ENCODE results near the gene SH3BP5. TPM values are rescaled to one million over a fixed set of nuclear protein-coding genes. Genes with fewer than 3 reads are reported as not detected.

The SH3BP5 gene
- polyA plus RNA-seq, 1 of the 3 experiments (the other 2 are of a cell fraction) = 29.5 TPM

- CTCF ChIA-PET = interaction anchor here (1.1 kb wide), 1 partner anchor 16 kb away, joined by 3 read pairs; no protein-coding TSS in a partner anchor
- peak overlapping the region; percentile 45 for H3K4me2 ChIP-seq
- POLR2A ChIA-PET = no interaction called here
Observed at GRCh38 chr3:15361494-15362214, 29.3 kb upstream of the SH3BP5 start.

GRCh38 chr3:15360788-15361493 lies 28.6 kb upstream of the SH3BP5 start:
- 48% methylated on average over 1 of the region's 1 CpG for WGBS (ENCODE audit: low lambda C conversion rate)
- Histone ChIP-seq H3F3A (replicated peaks; ENCODE audit: insufficient read depth) (peaks cover 17% of the 10 kb centered on the region), H3K36me3 (replicated peaks in 1 of 2; ENCODE audit: control insufficient read depth in 1 of 2, insufficient read depth in 2 of 2, low read length in 1 of 2) (no peaks in the 10 kb centered on the region), H4K20me1 (ENCODE audit: insufficient read depth) (no peaks in the 10 kb centered on the region), H2AFZ (ENCODE audit: low read depth) (no peak overlapping the region; the same call in 1 of the 2 replicates), H3K4me1 (ENCODE audit: control insufficient read depth in 1 of 2, insufficient read depth in 2 of 2, low read depth in 1 of 2, low read length in 1 of 2) (peaks cover 4 to 25% of the 10 kb centered on the region in 2 experiments), H3K4me2 (peak overlapping the region; percentile 45), H3K79me2 (ENCODE audit: insufficient read depth) (no peaks in the 10 kb centered on the region), H3K9ac (no peak overlapping the region), H3K27ac (ENCODE audit: low read depth in 2 of 2, low read length in 1 of 2) (peak overlapping the region; percentile 48 to 72; a peak in 3 of 4 replicates), H3K4me3 (ENCODE audit: low read depth in 2 of 2, low read length in 1 of 2) (no peak overlapping the region), H3K9me3 (no peaks in the 10 kb centered on the region), H3K27me3 (ENCODE audit: insufficient read depth) (no peaks in the 10 kb centered on the region), H3K9me2 (no peaks in the 10 kb centered on the region)
- ChIA-PET POLR2A (no interaction called here), CTCF (interaction anchor here (1.1 to 1.4 kb wide), 3 partner anchors 17 to 157 kb away, joined by 3 read pairs; no protein-coding TSS in a partner anchor)
- TF ChIP-seq EP300 (IDR thresholded peaks at IDR 0.05; ENCODE audit: borderline replicate concordance in 1 of 2, low read depth in 1 of 2, low read length in 1 of 2) (no peak), TCF12 (IDR thresholded peaks at IDR 0.05) (peak; percentile 34), SMC3 (IDR thresholded peaks at IDR 0.05; ENCODE audit: low read depth, low read length) (no peak), IRF3 (IDR thresholded peaks at IDR 0.05; ENCODE audit: low read depth, low read length) (no peak), ZBTB33 (IDR thresholded peaks at IDR 0.05; ENCODE audit: borderline replicate concordance, low read depth) (no peak), USF2 (IDR thresholded peaks at IDR 0.05; ENCODE audit: borderline replicate concordance, low read depth, low read length) (no peak), PBX3 (IDR thresholded peaks at IDR 0.05) (peak; percentile 49; the same call in 1 of the 2 replicates), JUND (IDR thresholded peaks at IDR 0.05) (no peak), YY1 (IDR thresholded peaks at IDR 0.05; ENCODE audit: low read depth) (no peak), NFIC (IDR thresholded peaks at IDR 0.05; ENCODE audit: borderline replicate concordance) (peak; percentile 40; the same call in 1 of the 2 replicates), NRF1 (IDR thresholded peaks at IDR 0.05; ENCODE audit: low read depth, low read length) (no peak), USF1 (IDR thresholded peaks at IDR 0.05; ENCODE audit: borderline replicate concordance, low read depth) (no peak), CHD2 (IDR thresholded peaks at IDR 0.05; ENCODE audit: low read length, partially characterized antibody) (no peak)
- DNase-seq = no peak

More at GRCh38 chr3:15361494-15362214, 29.3 kb upstream of the SH3BP5 start:
- Histone ChIP-seq H2AFZ (ENCODE audit: low read depth) (no peak overlapping the region), H3K79me2 (ENCODE audit: insufficient read depth) (no peaks in the 10 kb centered on the region), H3K9me3 (no peaks in the 10 kb centered on the region), H3K27ac (ENCODE audit: low read depth in 2 of 2, low read length in 1 of 2) (peak overlapping the region; percentile 36 to 72; a peak in 3 of 4 replicates), H4K20me1 (ENCODE audit: insufficient read depth) (no peaks in the 10 kb centered on the region), H3F3A (replicated peaks; ENCODE audit: insufficient read depth) (peaks cover 17% of the 10 kb centered on the region), H3K27me3 (ENCODE audit: insufficient read depth) (no peaks in the 10 kb centered on the region), H3K9me2 (no peaks in the 10 kb centered on the region), H3K36me3 (replicated peaks in 1 of 2; ENCODE audit: control insufficient read depth in 1 of 2, insufficient read depth in 2 of 2, low read length in 1 of 2) (no peaks in the 10 kb centered on the region), H3K9ac (no peak overlapping the region), H3K4me3 (ENCODE audit: low read depth in 2 of 2, low read length in 1 of 2) (no peak overlapping the region), H3K4me1 (ENCODE audit: control insufficient read depth in 1 of 2, insufficient read depth in 2 of 2, low read depth in 1 of 2, low read length in 1 of 2) (peaks cover 4 to 25% of the 10 kb centered on the region in 2 experiments)
- no peak for TF ChIP-seq JUND (IDR thresholded peaks at IDR 0.05)
- TF ChIP-seq MXI1 (IDR thresholded peaks at IDR 0.05; ENCODE audit: low read depth, low read length) = no peak
- peak; percentile 20; the same call in 1 of the 2 replicates for TF ChIP-seq TCF12 (IDR thresholded peaks at IDR 0.05)
- 53% methylated on average over 10 of the region's 11 CpGs for WGBS (ENCODE audit: low lambda C conversion rate)
- peak; percentile 25 for DNase-seq
